ENCODE results near the gene LRRC36. TPM values are rescaled to one million over a fixed set of nuclear protein-coding genes. Genes with fewer than 3 reads are reported as not detected.

LRRC36 gene
- total and polyA plus RNA-seq, 2 of the 13 experiments (the other 11 are each of a cell fraction or from before 2014, with no cell fraction given): 0.12 to 0.15 TPM

GRCh38 chr16:67415872-67416793 is 89.5 kb downstream of the LRRC36 start, which contains the start of gene ZDHHC1 (continued):
- 0 out of 2 replicates have a peak, but pooled peaks have one; percentile 64 for TF ChIP-seq ZNF414 (CRISPR knock-in tag; IDR thresholded peaks at IDR 0.05)
- peak; percentile 91 for TF ChIP-seq ZNF687 (CRISPR knock-in tag; IDR thresholded peaks at IDR 0.05)
- peak; percentile 41; the same call in 1 of the 2 replicates for TF ChIP-seq ZNF274 (CRISPR knock-in tag; IDR thresholded peaks at IDR 0.05)
- TF ChIP-seq NFIC (IDR thresholded peaks at IDR 0.05; ENCODE audit: low read length): no peak
- no peak for TF ChIP-seq NBN (conservative IDR thresholded peaks at IDR 0.05)
- peak; percentile 29; the same call in 1 of the 2 replicates for TF ChIP-seq ARID5B (CRISPR knock-in tag; IDR thresholded peaks at IDR 0.05)
- peak; percentile 62; the same call in 1 of the 2 replicates for TF ChIP-seq MTA1 (CRISPR knock-in tag; IDR thresholded peaks at IDR 0.05; ENCODE audit: borderline replicate concordance)
- TF ChIP-seq ZBTB8A (CRISPR knock-in tag; IDR thresholded peaks at IDR 0.05; ENCODE audit: borderline replicate concordance, low read depth): no peak
- no peak for TF ChIP-seq ZHX1 (CRISPR knock-in tag; IDR thresholded peaks at IDR 0.05; ENCODE audit: low read depth)
- no peak for TF ChIP-seq SOX6 (IDR thresholded peaks at IDR 0.05)
- no peak; the same call in 1 of the 2 replicates for TF ChIP-seq SOX6 (CRISPR knock-in tag; IDR thresholded peaks at IDR 0.05)
- TF ChIP-seq ZNF205 (CRISPR knock-in tag; IDR thresholded peaks at IDR 0.05): peak; percentile 20; the same call in 1 of the 2 replicates
- no peak for TF ChIP-seq HMG20A (CRISPR knock-in tag; IDR thresholded peaks at IDR 0.05; ENCODE audit: borderline replicate concordance)
- TF ChIP-seq KDM4B (CRISPR knock-in tag; IDR thresholded peaks at IDR 0.05): no peak
- TF ChIP-seq PLSCR1 (CRISPR knock-in tag; IDR thresholded peaks at IDR 0.05; ENCODE audit: borderline replicate concordance): no peak
- TF ChIP-seq ZNF557 (CRISPR knock-in tag; IDR thresholded peaks at IDR 0.05): no peak
